ENCODE data around the gene MRPL16. TPM values are rescaled to one million over a fixed set of nuclear protein-coding genes. Genes with fewer than 3 reads are reported as not detected.
A peak's percentile ranks its signal among the peaks of the same experiment; 100 is the strongest.

MRPL16 gene
- total RNA-seq, 1 experiment from 2014 or later = 66.0 TPM

GRCh38 chr11:59812220-59812619 lies 1.6 kb upstream of the MRPL16 start:
- H3K4me1 Mint-ChIP-seq (ENCODE audit: low read depth, unreplicated experiment) = peaks cover 25% of the 10 kb centered on the region
- CTCF ChIA-PET = no interaction called here
- no peak overlapping the region for H3K27ac Mint-ChIP-seq (ENCODE audit: unreplicated experiment)
- intact Hi-C loops (cut with micrococcal nuclease; ENCODE audit: unreplicated experiment) = loop anchor here (5.0 kb wide), 1 partner anchor 260 kb away; no protein-coding TSS in a partner anchor
- Histone ChIP-seq H3K4me1 (peaks cover 22% of the 10 kb centered on the region), H3K4me3 (ENCODE audit: low read depth, low read length) (no peak overlapping the region), H3K27me3 (replicated peaks; ENCODE audit: control insufficient read depth, insufficient read depth, low read length) (no peaks in the 10 kb centered on the region), H3K9me3 (no peaks in the 10 kb centered on the region), H3K36me3 (ENCODE audit: control insufficient read depth, insufficient read depth, low read length) (no peaks in the 10 kb centered on the region)
- POLR2A ChIA-PET = no interaction called here
- H3K27me3 Mint-ChIP-seq (ENCODE audit: insufficient read depth, unreplicated experiment) = no peaks in the 10 kb centered on the region
- no TSS peak for BruUV-seq (replicated peaks)
- no peak for DNase-seq
- H3K36me3 Mint-ChIP-seq (ENCODE audit: insufficient read depth, unreplicated experiment) = peaks cover 48% of the 10 kb centered on the region
- no peak overlapping the region for H3K4me3 Mint-ChIP-seq (ENCODE audit: unreplicated experiment)
- TF ChIP-seq, protein P1, sequence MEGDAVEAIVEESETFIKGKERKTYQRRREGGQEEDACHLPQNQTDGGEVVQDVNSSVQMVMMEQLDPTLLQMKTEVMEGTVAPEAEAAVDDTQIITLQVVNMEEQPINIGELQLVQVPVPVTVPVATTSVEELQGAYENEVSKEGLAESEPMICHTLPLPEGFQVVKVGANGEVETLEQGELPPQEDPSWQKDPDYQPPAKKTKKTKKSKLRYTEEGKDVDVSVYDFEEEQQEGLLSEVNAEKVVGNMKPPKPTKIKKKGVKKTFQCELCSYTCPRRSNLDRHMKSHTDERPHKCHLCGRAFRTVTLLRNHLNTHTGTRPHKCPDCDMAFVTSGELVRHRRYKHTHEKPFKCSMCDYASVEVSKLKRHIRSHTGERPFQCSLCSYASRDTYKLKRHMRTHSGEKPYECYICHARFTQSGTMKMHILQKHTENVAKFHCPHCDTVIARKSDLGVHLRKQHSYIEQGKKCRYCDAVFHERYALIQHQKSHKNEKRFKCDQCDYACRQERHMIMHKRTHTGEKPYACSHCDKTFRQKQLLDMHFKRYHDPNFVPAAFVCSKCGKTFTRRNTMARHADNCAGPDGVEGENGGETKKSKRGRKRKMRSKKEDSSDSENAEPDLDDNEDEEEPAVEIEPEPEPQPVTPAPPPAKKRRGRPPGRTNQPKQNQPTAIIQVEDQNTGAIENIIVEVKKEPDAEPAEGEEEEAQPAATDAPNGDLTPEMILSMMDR (IDR thresholded peaks at IDR 0.05; ENCODE audit: insufficient read depth in 1 of 2, low read depth in 1 of 2, low read length in 1 of 2, severe bottlenecking in 1 of 2, unreplicated experiment in 1 of 2) = no peak
- no peaks in the 10 kb centered on the region for H3K9me3 Mint-ChIP-seq (ENCODE audit: unreplicated experiment)

GRCh38 chr11:59810911-59811259 lies 307 bp upstream of the MRPL16 start:
- TF ChIP-seq, protein P1 (IDR thresholded peaks at IDR 0.05; ENCODE audit: insufficient read depth in 1 of 2, low read depth in 1 of 2, low read length in 1 of 2, severe bottlenecking in 1 of 2, unreplicated experiment in 1 of 2) = no peak
- BruUV-seq (replicated peaks) = no TSS peak
- H3K9me3 ChIP-seq = no peaks in the 10 kb centered on the region
- POLR2A ChIA-PET = interaction anchor here (0.5 to 1.4 kb wide), 5 partner anchors 10 to 261 kb away, joined by 3 to 6 read pairs (median 4); partner anchors contain the start of genes PATL1 and STX3
- H3K27me3 Mint-ChIP-seq (ENCODE audit: insufficient read depth, unreplicated experiment) = no peaks in the 10 kb centered on the region
- peak overlapping the region; percentile 97 for H3K27ac Mint-ChIP-seq (ENCODE audit: unreplicated experiment)
- peak overlapping the region; percentile 83 for H3K4me3 ChIP-seq (ENCODE audit: low read depth, low read length)
- peaks cover 5% of the 10 kb centered on the region; the same call in 1 of the 2 replicates for H3K36me3 ChIP-seq (ENCODE audit: control insufficient read depth, insufficient read depth, low read length)
- no peak for DNase-seq
- peaks cover 37% of the 10 kb centered on the region for H3K4me1 Mint-ChIP-seq (ENCODE audit: low read depth, unreplicated experiment)
- H3K27me3 ChIP-seq (replicated peaks; ENCODE audit: control insufficient read depth, insufficient read depth, low read length) = no peaks in the 10 kb centered on the region
- no peaks in the 10 kb centered on the region for H3K9me3 Mint-ChIP-seq (ENCODE audit: unreplicated experiment)
- intact Hi-C loops (cut with micrococcal nuclease; ENCODE audit: unreplicated experiment) = loop anchor here (5.0 kb wide), 1 partner anchor 259 kb away; no protein-coding TSS in a partner anchor
- H3K4me3 Mint-ChIP-seq (ENCODE audit: unreplicated experiment) = peak overlapping the region; percentile 96
- CTCF ChIA-PET = interaction anchor here (0.6 to 2.0 kb wide), 7 partner anchors 12 to 195 kb away, joined by 3 to 13 read pairs (median 4); partner anchors contain the start of genes PATL1 and STX3
- H3K36me3 Mint-ChIP-seq (ENCODE audit: insufficient read depth, unreplicated experiment) = peaks cover 61% of the 10 kb centered on the region
- peaks cover 27% of the 10 kb centered on the region for H3K4me1 ChIP-seq

DNA sequence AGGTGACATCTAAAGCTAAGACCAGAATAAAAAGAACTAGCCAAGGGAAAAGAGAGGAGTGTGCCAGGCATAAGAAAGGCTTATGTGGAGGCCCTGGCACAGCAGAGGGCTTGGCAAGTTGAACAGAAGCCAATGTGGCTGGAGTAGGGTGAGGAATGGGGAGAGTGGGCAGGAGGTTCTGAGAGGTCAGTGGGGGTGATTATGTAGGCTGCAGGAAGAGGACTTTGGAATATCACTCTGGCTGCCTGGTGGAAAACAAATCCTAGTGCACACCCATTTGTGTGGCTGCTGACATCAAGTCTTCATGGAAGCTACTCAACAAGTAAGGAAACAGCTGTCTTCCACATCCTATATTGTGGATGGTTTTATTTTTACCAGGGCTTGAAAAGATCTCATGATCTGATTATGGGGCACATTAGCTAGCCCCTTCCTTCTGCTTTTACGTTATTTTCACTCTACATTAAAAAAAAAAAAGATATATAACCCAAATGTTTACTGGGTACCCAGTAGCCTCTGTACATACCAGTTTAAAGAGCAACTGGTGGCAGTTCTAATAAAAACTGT lies 3.4 kb downstream of the MRPL16 start:
- TF ChIP-seq, protein P1 (IDR thresholded peaks at IDR 0.05; ENCODE audit: insufficient read depth in 1 of 2, low read depth in 1 of 2, low read length in 1 of 2, severe bottlenecking in 1 of 2, unreplicated experiment in 1 of 2) = no peak
- no peak overlapping the region for H3K4me3 ChIP-seq (ENCODE audit: low read depth, low read length)
- Mint-ChIP-seq H3K4me1 (ENCODE audit: low read depth, unreplicated experiment) (peaks cover 26% of the 10 kb centered on the region), H3K9me3 (ENCODE audit: unreplicated experiment) (no peaks in the 10 kb centered on the region), H3K27ac (ENCODE audit: unreplicated experiment) (peak overlapping the region; percentile 85), H3K36me3 (ENCODE audit: insufficient read depth, unreplicated experiment) (peaks cover 89% of the 10 kb centered on the region), H3K4me3 (ENCODE audit: unreplicated experiment) (no peak overlapping the region), H3K27me3 (ENCODE audit: insufficient read depth, unreplicated experiment) (no peaks in the 10 kb centered on the region)
- no peaks in the 10 kb centered on the region for H3K27me3 ChIP-seq (replicated peaks; ENCODE audit: control insufficient read depth, insufficient read depth, low read length)
- no peaks in the 10 kb centered on the region for H3K9me3 ChIP-seq
- ChIA-PET CTCF (no interaction called here), POLR2A (interaction anchor here (0.6 kb wide), 1 partner anchor 224 kb away, joined by 3 read pairs; no protein-coding TSS in a partner anchor)
- peaks cover 8% of the 10 kb centered on the region; the same call in 1 of the 2 replicates for H3K36me3 ChIP-seq (ENCODE audit: control insufficient read depth, insufficient read depth, low read length)
- peaks cover 19% of the 10 kb centered on the region for H3K4me1 ChIP-seq
- DNase-seq = no peak
- BruUV-seq (replicated peaks) = no TSS peak
- intact Hi-C loops (cut with micrococcal nuclease; ENCODE audit: unreplicated experiment) = no loop called here

All from Caco-2 (cell line).